GM12875 (cell line): ENCODE data around the gene FBXO3.
"Not testable (repeated sequence)": the region's sequence is repeated elsewhere in the genome, so short reads cannot be mapped to it uniquely, and the experiment has no call there.

Experiments used
- H3K4me3 ChIP-seq: one replicate; pipeline ENCODE4 v1.5.1; 2011; ENCODE audit warnings: low read depth, low read length, control low read depth
- TF ChIP-seq, protein P1 (sequence below): IDR thresholded peaks from 2 replicates; pipeline ENCODE4 v1.5.1; 2011; ENCODE audit warnings: low read depth, mild to moderate bottlenecking, control low read depth, inconsistent platforms, low read length, moderate library complexity, borderline replicate concordance; ENCODE audit not compliant: insufficient read depth

Gene FBXO3

DNA sequence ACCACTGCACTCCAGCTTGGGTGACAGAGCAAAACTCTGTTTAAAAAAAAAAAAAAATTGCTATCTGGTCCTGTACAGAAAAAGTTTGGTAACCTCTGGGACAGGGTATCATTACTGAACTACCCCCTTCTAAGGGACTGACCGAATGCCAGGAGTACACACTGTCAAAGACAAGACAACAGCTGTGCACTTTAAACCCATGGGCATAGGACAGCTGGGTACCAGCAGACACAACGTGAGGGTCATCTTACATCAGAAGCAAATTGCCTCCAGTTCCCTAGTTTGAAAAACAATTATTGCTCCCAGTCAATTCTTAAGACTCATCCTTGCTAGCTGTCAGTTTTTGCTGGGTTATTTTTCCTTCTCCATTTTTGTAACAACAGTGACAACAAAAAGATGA lies 55.9 kb downstream of the FBXO3 start:
- TF ChIP-seq, protein P1, sequence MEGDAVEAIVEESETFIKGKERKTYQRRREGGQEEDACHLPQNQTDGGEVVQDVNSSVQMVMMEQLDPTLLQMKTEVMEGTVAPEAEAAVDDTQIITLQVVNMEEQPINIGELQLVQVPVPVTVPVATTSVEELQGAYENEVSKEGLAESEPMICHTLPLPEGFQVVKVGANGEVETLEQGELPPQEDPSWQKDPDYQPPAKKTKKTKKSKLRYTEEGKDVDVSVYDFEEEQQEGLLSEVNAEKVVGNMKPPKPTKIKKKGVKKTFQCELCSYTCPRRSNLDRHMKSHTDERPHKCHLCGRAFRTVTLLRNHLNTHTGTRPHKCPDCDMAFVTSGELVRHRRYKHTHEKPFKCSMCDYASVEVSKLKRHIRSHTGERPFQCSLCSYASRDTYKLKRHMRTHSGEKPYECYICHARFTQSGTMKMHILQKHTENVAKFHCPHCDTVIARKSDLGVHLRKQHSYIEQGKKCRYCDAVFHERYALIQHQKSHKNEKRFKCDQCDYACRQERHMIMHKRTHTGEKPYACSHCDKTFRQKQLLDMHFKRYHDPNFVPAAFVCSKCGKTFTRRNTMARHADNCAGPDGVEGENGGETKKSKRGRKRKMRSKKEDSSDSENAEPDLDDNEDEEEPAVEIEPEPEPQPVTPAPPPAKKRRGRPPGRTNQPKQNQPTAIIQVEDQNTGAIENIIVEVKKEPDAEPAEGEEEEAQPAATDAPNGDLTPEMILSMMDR = no peak
- H3K4me3 ChIP-seq = no peak overlapping the region

DNA sequence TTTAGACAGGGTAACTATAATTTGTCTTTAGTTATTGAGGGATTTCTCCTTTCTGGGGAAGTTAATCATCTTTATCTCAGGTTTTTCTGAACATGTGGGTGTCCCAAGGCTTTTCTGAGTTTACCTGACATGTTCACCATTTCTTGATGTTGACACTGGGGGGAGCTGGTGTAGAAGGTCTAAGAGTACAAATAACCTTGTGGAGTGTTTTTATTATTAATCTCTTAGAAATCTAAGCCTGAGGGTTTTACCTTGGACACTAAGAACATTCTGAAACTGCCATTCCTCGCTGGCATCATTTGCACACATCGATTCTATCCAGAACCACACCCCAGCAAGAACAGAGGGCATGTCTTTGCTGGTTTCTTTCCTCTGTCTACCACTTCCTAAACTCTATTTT lies 58.1 kb downstream of the FBXO3 start:
- TF ChIP-seq, protein P1 = peak; percentile 35; the same call in 1 of the 2 replicates
- H3K4me3 ChIP-seq = no peak overlapping the region

DNA sequence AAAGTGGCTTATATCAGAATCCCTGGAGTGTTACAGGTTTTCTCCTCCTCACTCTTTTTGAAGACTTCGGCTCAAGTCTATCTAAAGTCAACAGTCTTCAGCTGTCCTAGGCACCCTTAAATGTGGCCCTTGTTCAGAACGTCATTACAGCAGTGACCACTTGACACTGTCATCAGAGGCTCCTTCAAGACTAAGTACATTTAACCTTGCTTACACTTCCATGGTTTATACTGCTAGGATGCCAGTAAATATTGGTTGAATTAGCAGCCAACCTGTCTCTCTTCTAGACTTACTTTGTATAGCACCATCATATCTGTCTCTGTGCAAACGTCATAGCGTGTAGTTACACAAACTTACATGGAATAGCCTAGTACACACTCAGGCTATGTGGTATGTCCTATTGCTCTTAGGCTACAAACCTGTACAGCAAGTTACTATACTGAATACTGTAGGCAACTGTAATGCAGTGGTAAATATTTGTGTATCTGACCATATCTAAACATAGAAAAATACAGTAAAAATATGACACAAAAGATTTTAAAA lies 60.4 kb downstream of the FBXO3 start:
- H3K4me3 ChIP-seq = no peak overlapping the region
- TF ChIP-seq, protein P1 = no peak

DNA sequence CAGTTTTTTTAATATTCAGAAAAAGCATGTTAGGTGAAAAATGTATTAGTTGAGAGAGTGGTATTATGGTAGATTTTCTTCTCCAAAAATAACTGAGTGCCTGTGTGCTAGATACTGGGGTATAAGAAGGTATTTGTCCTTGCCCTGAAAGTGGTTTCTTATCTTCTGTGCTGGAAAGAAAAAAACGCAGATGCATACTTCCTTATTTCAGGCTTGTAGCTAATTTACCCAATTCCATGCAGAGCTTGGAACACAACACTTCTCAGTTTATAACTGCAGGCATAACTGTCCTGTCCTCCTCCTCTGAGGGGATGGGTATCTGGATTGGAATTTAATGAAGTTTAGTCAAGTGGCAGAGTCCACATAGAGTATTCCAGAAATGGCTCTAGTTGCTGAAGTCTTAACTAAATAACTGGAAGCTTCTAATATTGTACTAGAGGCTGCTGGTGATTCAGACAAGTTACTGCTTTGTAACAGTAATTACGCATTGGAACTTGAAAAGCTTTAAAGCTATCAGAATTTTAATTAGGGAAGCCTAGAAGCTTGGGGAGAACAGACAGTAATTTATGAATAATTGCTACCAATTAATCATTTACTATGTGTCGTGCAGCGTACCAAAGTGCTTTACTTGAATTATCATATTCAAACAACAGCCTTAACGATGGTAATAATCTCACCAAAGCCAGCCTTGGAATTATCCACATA lies 61.0 kb downstream of the FBXO3 start:
- no peak overlapping the region for H3K4me3 ChIP-seq

DNA sequence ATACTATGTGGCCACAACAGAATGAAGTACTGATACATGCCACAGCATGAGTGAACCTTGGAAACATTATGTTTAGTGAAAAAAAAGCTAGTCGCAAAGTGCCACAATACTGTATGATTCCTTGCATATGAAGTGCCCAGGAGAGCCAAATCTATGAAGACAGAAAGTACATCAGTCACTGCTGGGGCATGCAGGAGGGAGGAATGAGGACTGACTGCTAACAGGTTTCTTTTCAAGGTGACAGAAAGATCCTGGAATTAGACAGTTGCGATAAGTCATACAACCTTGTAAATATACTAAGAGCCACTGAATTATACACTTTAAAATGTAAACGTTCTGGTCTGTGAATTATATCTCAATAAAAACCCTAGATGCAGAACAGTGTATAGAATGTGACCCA lies 61.9 kb downstream of the FBXO3 start:
- TF ChIP-seq, protein P1 = no peak
- H3K4me3 ChIP-seq = no peak overlapping the region

More for the DNA sequence above, 61.0 kb downstream of the FBXO3 start:
- TF ChIP-seq, protein P1 = no peak

DNA sequence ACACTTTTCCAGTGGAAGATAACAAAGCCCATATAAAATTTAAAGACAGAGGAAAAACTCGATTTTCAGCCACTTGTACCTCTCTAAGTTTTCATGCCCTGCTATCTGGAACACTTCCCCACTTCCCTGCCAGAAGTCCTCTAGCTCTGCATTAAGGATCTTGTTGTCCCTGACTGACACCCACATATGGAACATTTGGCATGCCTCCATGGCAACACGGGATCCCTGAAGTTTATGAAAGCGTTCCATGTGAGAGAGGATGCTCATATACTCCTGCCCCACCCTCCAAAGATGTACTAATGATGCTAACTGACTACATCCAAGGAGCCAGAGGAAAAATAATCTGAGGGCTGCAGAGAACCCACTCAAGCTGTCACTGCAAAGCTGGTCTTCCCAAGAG lies 64.9 kb downstream of the FBXO3 start:
- TF ChIP-seq, protein P1 = no peak
- no peak overlapping the region for H3K4me3 ChIP-seq

DNA sequence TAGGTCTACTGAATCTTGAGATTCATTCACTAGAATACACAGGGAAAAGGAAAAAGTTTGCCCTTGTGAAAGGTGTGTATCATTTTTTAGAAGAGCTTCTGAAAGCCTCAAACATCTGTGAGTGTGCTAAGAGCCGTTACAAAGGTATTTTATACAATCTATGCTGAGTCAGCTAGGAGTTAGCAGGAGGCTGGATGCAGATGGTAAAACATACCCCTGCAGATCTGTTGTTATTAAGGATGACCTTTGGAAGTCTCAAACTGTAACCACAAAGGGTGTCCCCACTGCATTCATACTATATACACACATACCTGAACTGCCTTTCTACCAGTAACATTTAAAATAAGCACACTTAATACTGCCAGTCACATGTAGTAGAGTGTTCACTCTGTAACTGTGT lies 65.3 kb downstream of the FBXO3 start:
- H3K4me3 ChIP-seq = no peak overlapping the region
- TF ChIP-seq, protein P1 = no peak

DNA sequence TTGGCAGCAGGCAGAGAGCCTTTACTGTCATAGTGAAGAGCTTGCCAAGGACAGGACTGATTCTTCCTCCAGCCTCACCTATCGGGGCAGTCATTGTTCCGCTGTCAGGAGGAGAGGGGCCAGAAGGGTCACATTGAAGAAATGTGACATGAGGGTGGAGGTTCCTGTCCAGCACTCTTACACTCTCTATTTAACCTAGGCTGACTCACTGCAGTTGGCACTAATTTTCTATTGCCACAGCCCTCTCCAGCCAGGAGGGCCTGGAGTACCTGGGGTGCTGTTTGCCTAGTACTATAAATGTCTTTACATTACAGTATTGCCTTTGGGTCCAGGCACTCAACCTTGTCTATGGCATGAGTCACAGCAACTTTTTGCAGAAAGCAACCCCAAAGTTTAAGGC lies 66.5 kb downstream of the FBXO3 start:
- H3K4me3 ChIP-seq = not testable (repeated sequence)
